Activated CD4-positive, alpha-beta T cell treated with anti-CD3 and anti-CD28 coated beads, Interleukin-2, amount 50 U/mL, for 24 hours (primary cell): Measurements from ENCODE around the gene MRPS2.

Experiments used
- DNase-seq, 2 donors: peaks; one replicate each; pipeline ENCODE4 v3.0.0-alpha.2; 2020; ENCODE audit warnings: low read depth in 1 of 2, low spot score in 1 of 2

Gene MRPS2

GRCh38 chr9:135552698-135553171 lies 52.3 kb downstream of the MRPS2 start:
- no peak for DNase-seq
